SKM-1 (cell line): ENCODE results near the gene FAM193B.

Experiments used
- DNase-seq: peaks from one replicate; lab custom pipeline; 2025; ENCODE audit not compliant: unreplicated experiment; lab: John Stamatoyannopoulos, UW

The FAM193B gene

GRCh38 chr5:177501874-177502678 is 52.3 kb downstream of the FAM193B start:
- no peak for DNase-seq

DNA sequence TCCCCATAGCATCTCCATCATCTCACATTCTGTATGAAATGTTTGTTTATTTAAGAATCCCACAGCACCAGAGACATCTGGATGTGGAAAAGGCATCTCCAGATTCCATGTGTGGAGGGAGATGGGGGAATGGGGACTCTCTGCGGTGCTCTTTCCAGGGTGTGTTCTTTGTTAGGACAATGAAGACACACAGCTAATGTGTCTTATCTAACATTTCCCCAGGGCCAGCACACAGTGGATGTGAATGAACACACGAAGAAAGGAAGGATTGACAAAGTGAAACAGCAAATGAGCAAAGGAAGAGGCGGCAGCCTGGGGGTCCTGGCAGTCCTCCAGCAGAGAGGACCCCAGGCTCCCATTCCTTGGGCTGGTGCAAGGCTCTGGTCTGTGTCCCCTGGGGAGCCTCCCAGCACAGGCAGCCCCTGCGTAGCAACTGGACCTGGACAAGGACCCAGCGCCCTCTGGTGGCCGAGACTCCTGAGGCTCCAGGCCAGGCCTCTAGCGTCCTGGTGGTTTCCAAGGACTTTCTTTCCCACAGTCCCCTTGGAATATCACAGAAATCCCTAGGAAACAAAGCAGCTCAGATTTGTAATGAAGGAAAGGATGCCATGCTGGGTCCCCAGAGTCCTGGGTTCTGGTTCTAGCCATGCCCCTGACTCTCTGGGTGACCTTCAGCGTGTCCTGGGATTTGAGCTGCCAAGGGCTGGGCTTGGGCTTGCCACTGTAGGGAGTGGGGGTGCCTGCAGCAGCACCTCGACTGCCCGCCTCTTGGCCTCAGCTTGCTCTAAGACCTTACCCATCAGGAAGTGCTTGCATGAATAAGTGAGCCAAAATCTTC is 53.5 kb downstream of the FAM193B start:
- peak; percentile 45 for DNase-seq

DNA sequence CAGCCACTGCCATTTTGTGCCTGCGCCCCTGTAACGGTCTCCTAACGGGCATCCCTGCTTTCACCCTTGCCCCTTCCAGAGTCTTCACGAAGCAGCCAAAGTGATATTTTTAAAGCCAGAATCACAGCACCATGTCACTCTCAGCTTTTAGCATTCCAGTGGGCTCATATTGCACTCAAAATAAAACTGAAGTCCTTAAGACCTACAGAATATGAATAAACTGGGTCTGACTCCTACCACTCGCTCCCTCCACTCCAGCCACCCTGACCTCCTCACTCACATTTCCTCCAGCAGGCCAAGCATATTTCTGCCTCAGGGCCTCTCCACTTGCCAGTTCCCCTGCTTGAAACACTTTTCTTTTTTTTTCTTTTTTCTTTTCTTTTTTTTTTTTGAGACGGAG is 54.5 kb downstream of the FAM193B start:
- DNase-seq: no peak

DNA sequence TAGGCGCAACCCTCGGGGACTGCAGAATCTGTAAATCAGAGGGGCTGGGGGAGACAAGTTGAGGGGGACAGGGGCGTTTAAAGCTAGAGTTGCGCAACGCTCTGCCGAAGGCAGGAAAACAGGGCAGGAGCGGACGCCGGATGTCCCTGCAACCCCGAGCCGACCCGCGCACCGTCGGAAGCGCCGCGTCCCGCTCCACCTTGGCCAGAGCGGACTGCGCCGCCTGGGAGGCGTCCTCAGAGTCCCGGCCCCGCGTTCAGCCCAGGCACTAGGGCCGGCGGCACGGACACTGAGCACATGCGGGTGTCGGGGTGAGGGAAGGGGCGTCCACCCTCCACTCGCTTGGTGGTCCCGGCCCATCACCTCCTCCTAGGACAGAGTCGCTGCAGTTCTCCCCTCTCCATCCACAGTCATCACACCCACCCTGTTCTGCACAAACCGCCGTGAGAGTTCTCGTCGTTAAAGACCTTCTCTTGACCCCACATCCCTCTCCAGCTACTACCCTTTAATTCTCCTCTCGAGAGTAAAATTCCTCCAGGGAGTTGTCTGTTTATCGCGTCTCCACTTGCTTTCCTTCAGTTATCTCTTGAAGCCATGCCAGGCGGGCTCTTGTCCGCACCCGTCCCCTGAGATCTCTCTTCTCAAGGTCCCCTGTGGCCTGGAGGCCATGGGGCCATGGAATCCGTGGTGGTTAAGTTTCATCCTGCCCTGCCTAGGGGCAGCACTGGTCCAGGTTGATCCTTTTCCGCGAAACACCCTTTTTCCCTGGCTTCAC is 56.2 kb downstream of the FAM193B start:
- no peak for DNase-seq

DNA sequence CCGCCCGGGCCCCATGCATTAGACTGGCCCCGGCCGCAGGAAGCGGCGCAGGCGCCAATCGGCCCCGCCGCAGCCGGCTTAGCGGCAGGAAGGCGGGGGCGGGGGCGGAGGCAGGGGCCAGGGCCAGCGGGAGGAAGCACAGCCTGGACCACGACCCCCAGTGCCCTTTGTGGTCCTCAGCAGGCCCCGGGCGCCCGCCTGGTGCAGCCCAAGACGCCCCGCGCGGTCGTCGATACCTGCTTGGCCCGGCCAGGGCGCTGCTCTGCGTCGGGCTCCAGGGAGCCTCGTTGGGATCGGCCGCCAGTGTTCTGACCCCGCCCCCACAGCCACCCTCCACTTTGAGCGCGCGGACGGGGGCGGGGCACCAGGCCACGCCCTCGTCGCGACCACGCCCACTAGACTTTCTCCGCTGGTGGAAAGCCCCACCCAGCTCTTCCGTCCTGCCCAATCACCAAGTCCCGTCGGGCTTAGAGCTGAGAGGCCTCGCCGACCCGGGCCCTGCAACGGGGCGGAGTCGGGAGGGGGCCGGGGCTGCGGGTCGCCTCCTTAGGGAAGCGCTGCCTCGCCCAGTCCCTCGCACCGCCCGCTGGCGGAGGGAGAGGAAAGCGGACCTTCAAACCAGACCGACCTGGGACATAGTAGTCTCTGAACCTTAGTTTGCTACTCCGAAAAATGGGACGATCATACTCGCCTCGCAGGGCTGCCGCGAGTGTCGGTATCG is 56.9 kb downstream of the FAM193B start, which contains the start of gene PDLIM7:
Gene PDLIM7 (minus strand): TSS at position 313 of the 721 bp plus-strand sequence. CDS start 1,092 bp downstream, outside the sequence.
- DNase-seq: peak; percentile 91

GRCh38 chr5:177496727-177497291 is 57.6 kb downstream of the FAM193B start:
- DNase-seq: no peak

DNA sequence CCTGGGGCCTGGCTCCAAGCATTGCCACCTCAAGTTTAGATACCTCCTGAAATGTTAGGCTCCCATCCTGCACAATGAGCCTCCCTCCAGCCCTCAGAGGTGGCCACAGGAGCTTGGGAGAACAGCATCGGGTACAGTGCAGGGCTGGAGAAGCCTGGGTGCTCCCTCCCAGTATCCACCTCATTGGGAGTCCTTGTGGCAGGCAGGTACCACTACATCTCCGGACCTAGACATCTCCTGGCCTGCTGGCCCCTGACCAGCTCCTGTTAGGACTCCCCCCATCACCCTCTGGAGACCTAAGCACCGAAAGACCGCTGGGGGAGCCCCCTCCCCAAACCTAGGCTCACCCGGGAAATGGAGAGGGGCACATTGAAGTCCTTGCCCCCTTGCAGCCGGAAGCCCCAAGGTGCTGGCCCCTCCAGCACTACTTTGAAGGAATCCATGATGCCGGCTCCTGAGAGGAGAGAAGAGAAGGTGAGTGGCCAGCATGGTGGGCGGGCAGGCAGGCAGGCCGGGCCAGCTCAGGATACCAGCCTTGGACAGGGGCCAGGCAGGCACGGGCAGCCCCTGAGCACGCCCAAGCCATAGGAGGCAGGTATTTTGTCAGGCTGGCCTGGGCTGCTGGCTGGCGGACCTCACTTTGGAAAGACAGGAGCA is 58.2 kb downstream of the FAM193B start:
- DNase-seq: no peak

DNA sequence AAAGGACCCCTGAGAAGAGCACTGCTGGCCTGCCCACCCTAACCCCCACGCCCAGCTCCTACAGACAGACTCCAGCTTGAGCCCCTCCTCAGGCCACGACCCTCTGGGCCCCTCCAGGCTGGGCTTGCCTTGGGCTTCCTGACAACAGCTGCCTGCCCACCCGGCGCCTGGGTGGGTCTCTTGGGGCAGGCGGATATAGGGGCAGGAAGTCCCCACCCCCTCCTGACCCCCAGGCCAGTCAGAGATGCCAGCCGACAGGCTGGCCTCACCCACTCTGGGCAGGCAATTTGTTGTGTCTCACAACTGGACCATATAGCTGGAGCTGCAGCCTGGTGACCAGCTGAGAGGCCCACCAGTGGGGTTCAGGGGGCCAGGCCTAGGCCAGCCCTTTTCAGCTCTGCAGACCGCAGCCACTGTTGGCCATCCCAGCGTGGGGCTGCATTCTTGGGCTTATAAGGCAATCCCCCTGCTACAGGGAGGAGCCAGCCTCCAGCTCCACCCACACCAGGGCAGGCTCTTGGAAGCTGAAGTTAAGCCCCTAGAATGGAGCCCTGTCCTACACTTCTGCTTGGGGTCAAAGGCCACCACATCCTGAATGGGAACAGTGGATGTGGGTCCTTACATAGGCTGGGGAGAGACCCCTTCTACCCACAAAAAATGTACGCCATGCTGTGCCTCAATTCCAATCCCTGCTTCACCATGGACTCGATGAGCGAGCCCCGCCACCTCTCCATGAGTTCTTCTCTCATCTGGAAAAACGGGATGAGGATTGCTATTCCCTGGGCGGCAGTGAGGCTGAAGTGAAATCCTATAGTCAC is 58.9 kb downstream of the FAM193B start:
- no peak for DNase-seq

DNA sequence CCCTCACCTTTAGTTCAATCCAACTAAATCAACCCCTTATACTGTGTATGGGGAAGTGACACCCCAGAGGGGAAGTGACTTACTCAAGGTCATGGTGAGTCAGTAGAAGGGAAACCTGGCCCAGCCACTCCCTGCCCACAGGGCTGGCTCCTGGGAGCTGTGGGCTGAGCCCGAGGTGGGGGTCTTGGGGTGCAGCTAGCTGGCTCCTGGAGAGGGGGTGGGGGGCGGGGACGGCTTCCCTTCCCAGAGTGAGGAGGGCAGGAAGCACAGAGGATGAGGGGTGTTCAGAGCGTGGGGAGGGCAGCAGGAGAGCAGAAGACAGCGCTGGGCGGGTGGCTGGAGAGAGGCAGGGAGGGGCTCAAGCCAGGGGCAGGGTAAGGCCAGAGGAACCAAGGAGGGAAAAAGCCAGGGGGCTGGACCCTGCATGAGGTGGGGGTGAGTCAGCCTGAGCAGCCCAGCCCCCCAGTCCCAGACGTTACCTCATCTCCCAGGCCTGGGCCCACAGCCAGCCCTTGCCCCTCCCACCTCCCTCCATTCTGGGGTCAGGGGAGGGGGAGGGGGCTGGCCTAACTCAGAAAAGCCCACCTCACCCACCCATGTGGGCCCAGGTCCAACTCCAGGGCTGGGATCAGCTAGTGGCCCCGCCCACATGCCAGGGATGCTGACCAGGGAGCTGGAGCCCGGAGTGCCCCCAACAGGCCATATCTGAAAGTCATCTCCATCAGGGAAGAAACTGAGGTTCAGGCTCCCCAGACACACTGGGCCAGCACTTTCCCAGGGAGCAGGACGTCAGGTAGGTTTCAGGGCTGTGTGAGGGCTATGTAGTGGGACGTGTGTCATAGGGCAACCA is 59.8 kb downstream of the FAM193B start:
- peak; percentile 84 for DNase-seq

DNA sequence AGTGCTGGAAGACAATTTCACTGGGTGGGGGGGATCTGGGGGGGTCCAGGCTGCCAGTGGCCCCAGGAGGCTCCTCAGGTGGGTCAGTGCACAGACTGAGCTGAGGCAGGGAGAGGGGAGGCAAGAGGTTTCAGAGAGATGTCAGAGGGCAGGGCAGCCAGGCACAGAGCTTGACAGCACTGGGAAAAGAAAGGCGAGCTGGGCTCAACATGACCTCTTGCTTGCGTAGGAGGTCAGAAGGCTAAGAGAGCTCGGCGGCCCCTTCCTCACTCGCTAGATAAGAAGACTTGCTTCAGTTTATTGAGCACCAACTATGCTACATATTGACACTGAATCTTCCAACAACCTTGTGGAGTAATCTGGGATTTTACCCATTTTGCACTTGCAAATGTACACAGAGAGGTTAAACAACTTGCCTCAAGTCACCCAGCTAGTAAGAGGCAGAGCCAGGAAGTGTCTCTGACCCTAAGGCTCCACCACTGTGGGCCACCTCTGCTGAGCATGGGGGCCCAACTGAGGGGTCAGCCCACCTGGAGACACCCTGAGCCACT is 60.5 kb downstream of the FAM193B start:
- DNase-seq: no peak

DNA sequence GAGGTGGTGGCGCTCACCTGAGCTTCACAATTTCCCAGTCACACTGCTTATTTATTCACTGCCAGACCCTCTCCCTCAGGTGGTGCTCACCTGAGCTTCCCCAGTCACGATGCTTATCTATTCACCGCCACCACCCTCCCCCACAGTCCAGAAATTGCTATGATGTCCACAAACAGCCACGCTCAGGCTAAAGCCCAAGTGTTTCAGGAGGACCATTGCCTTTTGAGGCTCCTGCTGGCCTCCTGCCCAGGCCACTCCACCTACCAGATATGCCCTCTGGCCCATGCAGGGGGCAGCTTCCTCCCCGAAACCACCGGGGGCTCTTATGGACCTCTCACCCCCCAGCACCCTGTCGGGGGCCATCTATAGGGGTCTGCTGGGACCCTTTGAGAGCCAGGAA is 61.5 kb downstream of the FAM193B start:
- DNase-seq: no peak

GRCh38 chr5:177491983-177492746 is 62.2 kb downstream of the FAM193B start:
- no peak for DNase-seq

GRCh38 chr5:177491429-177491945 is 62.9 kb downstream of the FAM193B start:
- peak; percentile 34 for DNase-seq

DNA sequence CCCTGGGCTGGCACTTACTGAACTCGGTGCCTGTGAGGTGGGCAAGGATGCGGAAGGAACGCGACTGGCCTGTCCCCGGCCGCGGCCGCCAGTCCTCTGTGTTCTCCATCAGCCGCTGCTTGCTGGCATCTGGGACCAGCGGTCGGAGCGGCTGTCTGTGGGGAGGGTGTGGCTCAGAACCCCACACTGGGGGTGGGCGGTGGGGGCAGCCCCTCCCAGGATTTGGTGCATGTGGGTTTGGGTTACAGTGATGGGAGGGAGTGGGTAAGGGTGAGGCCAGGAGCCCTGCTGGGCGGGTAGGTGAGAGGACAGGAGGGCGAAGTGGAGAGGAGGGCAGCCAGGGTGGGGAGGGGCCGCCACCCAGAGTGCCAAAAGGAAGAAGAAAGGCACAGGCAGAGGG is 63.4 kb downstream of the FAM193B start:
- DNase-seq: no peak

DNA sequence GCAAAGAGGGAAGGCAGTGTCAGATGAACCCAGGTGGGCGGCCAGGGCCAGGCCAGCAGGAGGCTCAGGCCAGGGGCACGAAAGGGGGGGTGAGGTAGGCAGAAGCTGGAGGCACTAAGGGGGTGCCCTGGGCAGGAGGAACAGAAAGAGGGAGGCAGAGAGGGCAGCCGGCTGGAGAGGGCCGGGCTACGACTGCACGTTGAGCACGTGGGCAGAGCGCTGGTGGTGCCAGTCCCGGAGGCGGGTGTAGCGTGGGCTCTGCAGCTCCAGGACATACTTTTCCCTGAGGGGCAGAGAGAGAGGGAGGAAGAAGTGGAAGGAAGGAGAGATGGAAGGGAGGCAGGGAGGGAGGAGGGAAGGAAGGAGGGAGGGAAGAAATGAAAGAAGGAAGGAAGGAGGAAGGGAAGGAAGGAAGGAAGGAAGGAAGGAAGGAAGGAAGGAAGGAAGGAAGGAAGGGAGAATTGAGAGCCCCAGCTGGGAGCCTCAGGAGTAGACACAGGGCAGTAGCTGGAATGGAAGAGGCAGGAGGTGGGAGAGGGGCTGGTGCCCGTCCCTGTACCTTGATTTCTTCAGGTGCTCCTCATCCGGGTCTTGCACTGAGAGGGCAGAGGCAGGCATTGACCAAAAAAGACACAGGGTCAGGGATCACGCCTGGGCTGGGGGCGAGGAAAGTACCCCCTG is 63.9 kb downstream of the FAM193B start:
- DNase-seq: no peak

GRCh38 chr5:177489119-177489716 is 65.1 kb downstream of the FAM193B start:
- no peak for DNase-seq
